Neuronal stem cell (in vitro differentiated cells): Measurements from ENCODE around the gene ZNF654.

Experiments used
- DNase-seq: peaks from one replicate; pipeline ENCODE4 v3.0.0-alpha.2; 2013; ENCODE audit warnings: low spot score
- H2AFZ ChIP-seq: one replicate; pipeline ENCODE4 v1.6.1; 2013; ENCODE audit warnings: mild to moderate bottlenecking, low read length, inconsistent platforms
- H2AK5ac ChIP-seq: 2 replicates; pipeline ENCODE4 v1.6.1; 2013; ENCODE audit warnings: low read depth, mild to moderate bottlenecking, inconsistent platforms, low read length, moderate library complexity, mixed read lengths
- H2BK120ac ChIP-seq: 2 replicates; pipeline ENCODE4 v1.6.1; 2013; ENCODE audit warnings: low read depth, mild to moderate bottlenecking, inconsistent platforms, low read length, moderate library complexity, mixed read lengths
- H2BK12ac ChIP-seq: one replicate; pipeline ENCODE4 v1.6.1; 2013; ENCODE audit warnings: low read length, inconsistent platforms
- H2BK15ac ChIP-seq: 2 replicates; pipeline ENCODE4 v1.6.1; 2013; ENCODE audit warnings: mild to moderate bottlenecking, low read length, inconsistent platforms, mixed read lengths
- H2BK5ac ChIP-seq: one replicate; pipeline ENCODE4 v1.6.1; 2013; ENCODE audit warnings: inconsistent platforms, mild to moderate bottlenecking, low read length, moderate library complexity
- H3K14ac ChIP-seq: one replicate; pipeline ENCODE4 v1.6.1; 2013; ENCODE audit warnings: low read length, inconsistent platforms
- H3K18ac ChIP-seq: 2 replicates; pipeline ENCODE4 v1.6.1; 2013; ENCODE audit warnings: low read length, inconsistent platforms
- H3K23ac ChIP-seq: 2 replicates; pipeline ENCODE4 v1.6.1; 2013; ENCODE audit warnings: low read depth, mild to moderate bottlenecking, mixed read lengths, low read length, inconsistent platforms; ENCODE audit not compliant: poor library complexity
- H3K27ac ChIP-seq: replicated peaks from 3 replicates; pipeline ENCODE4 v1.5.1; 2013; ENCODE audit warnings: low read length, inconsistent platforms
- H3K27me3 ChIP-seq, 3 experiments: 2 replicates each; pipeline ENCODE4 v1.6.1; 2013; ENCODE audit warnings: low read length in 3 of 3, mild to moderate bottlenecking in 2 of 3, inconsistent platforms in 1 of 3, low read depth in 1 of 3, mixed read lengths in 1 of 3, moderate library complexity in 1 of 3; ENCODE audit not compliant: control insufficient read depth in 3 of 3, insufficient read depth in 3 of 3
- H3K36me3 ChIP-seq, 2 donors: replicated peaks in 1 of 2; 2 replicates each; pipeline ENCODE4 v1.6.1; 2013; ENCODE audit warnings: low read length in 2 of 2; ENCODE audit not compliant: control insufficient read depth in 2 of 2, insufficient read depth in 2 of 2
- H3K4ac ChIP-seq: 2 replicates; pipeline ENCODE4 v1.6.1; 2013; ENCODE audit warnings: inconsistent platforms, mild to moderate bottlenecking, low read length, moderate library complexity
- H3K4me1 ChIP-seq, 2 donors: 1 replicate in 1 of 2; 2 replicates in 1 of 2; pipeline ENCODE4 v1.6.1; 2013; ENCODE audit warnings: low read length in 2 of 2, low read depth in 1 of 2; ENCODE audit not compliant: control insufficient read depth in 2 of 2, insufficient read depth in 1 of 2
- H3K4me2 ChIP-seq: one replicate; pipeline ENCODE4 v1.6.1; 2013; ENCODE audit warnings: mild to moderate bottlenecking, low read length, inconsistent platforms; ENCODE audit not compliant: insufficient read depth, poor library complexity, severe bottlenecking
- H3K4me3 ChIP-seq, 2 donors: 2 replicates each; pipeline ENCODE4 v1.5.1; 2013; ENCODE audit warnings: low read length in 2 of 2, mild to moderate bottlenecking in 2 of 2, inconsistent platforms in 1 of 2, moderate library complexity in 1 of 2
- H3K79me1 ChIP-seq: one replicate; pipeline ENCODE4 v1.6.1; 2013; ENCODE audit warnings: low read depth, mild to moderate bottlenecking, inconsistent platforms, low read length, moderate library complexity
- H3K9ac ChIP-seq: one replicate; pipeline ENCODE4 v1.6.1; 2013; ENCODE audit warnings: mild to moderate bottlenecking, low read depth, low read length, inconsistent platforms; ENCODE audit not compliant: poor library complexity
- H3K9me3 ChIP-seq, 2 donors: replicated peaks in 1 of 2; 2 replicates each; pipeline versions ENCODE3 to v1.6.1; 2013; ENCODE audit warnings: low read length in 2 of 2, mild to moderate bottlenecking in 2 of 2, inconsistent platforms in 1 of 2, low read depth in 1 of 2, mixed read lengths in 1 of 2, moderate library complexity in 1 of 2; ENCODE audit not compliant: control insufficient read depth in 2 of 2, insufficient read depth in 1 of 2
- H4K8ac ChIP-seq: one replicate; pipeline ENCODE4 v1.6.1; 2013; ENCODE audit warnings: low read depth, mild to moderate bottlenecking, inconsistent platforms, low read length, moderate library complexity
- H4K91ac ChIP-seq: one replicate; pipeline ENCODE4 v1.6.1; 2013; ENCODE audit warnings: low read length, low read depth, mild to moderate bottlenecking, inconsistent platforms; ENCODE audit not compliant: poor library complexity
- WGBS, 2 donors: extraction: QIAGEN DNeasy Blood & Tissue Kit; methylation state at CpG; one replicate each; pipeline ENCODE4 v1.1.7; 2013; ENCODE audit warnings: missing lambda C conversion rate in 2 of 2, mixed read lengths in 1 of 2; ENCODE audit not compliant: insufficient read length in 2 of 2, insufficient replicate concordance in 1 of 2; ENCODE audit errors: extremely low coverage in 2 of 2; 5-methylcytosine and 5-hydroxymethylcytosine counted together

ZNF654 gene

DNA sequence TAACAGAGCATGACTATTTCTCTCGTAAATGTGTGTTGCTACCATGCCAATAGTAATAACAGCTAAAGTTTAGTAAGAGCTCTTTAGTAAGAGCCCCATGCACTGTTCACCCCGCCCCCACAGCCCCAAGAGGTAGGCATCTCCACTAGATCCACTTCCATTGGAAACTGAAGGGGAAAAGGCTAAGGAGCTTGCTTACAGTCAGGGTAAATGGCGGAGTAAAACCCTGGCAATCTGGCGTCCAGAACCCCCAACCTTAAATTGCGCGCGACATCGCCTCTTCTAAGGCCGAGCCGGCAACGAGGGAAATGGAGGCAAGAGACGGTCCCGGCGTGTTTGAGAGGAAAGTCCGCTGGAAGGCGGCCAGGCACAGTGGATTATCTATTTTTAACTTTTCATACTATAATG is 90.0 kb downstream of the ZNF654 start:
- peak overlapping the region; percentile 92 for H2BK5ac ChIP-seq
- H4K91ac ChIP-seq = no peak overlapping the region
- peak overlapping the region; percentile 94 for H2AFZ ChIP-seq
- no peak overlapping the region for H2BK12ac ChIP-seq
- no peak for DNase-seq
- H2BK15ac ChIP-seq = no peak overlapping the region
- no peak overlapping the region for H4K8ac ChIP-seq
- no peaks in the 10 kb centered on the region for H3K9me3 ChIP-seq
- H3K23ac ChIP-seq = no peak overlapping the region
- peak overlapping the region; percentile 94 for H3K27ac ChIP-seq
- WGBS, 2 donors = no CpG with 5 or more reads among the region's 16 CpGs
- H3K27me3 ChIP-seq = no peaks in the 10 kb centered on the region
- peaks cover 0 to 43% of the 10 kb centered on the region in 2 donors for H3K36me3 ChIP-seq
- H3K4ac ChIP-seq = no peak overlapping the region
- peak overlapping the region; percentile 85 for H3K9ac ChIP-seq
- H3K4me3 ChIP-seq = peak overlapping the region; percentile 95 to 97
- H3K14ac ChIP-seq = no peak overlapping the region
- no peak overlapping the region for H2AK5ac ChIP-seq
- peaks cover 2 to 3% of the 10 kb centered on the region in 2 donors for H3K4me1 ChIP-seq
- no peak overlapping the region for H2BK120ac ChIP-seq
- no peak overlapping the region for H3K18ac ChIP-seq
- H3K79me1 ChIP-seq = peaks cover 9% of the 10 kb centered on the region
- H3K4me2 ChIP-seq = peak overlapping the region; percentile 61

DNA sequence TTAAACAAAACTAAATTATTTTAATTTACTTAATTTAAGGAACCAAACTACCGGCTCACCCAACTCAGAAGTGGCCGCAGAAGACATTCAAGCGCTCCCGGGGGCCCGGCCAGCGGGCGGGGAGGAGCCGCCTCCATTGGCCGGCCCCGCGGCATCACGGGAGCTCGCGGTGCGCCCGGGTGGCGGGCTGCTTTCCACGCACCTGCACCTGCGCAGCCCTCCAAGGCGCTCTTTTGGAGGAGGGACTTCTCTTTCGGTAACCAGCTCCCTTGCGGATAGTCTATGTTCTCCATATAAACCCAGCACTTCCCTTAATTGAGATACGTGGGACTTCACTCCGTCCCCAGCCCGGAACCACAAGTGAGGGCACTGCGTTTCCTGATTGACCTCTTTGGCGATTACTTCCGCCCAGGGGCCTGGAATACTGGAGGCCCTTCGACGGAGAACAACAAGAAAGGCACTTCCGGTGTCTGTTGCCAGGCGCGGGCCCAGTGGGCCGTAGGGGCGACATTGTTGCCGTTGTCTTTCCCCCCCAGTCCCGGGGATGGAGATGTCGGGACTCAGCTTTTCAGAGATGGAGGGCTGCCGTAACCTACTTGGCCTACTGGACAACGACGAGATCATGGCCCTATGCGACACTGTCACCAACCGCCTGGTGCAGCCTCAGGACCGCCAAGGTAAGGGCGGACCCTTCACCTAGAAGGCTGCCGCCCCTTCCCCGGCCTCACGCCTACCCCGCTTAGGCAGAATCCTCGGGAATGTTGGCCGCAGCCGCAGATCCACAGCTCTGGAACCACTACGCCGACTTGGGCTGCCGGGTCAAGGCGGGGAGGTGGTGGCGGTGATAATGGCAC is 90.7 kb downstream of the ZNF654 start, which contains the start of gene C3orf38:
Gene C3orf38, plus strand, starts transcription at position 451 of the 854 bp plus-strand sequence. Its CDS starts 94 bp downstream, at position 545.
- Histone ChIP-seq H3K14ac (peak within 1 kb of the TSS; percentile 94), H3K4me3 (peak within 1 kb of the TSS; percentile 95 to 97), H3K4ac (no peak within 1 kb of the TSS), H3K4me2 (peak within 1 kb of the TSS; percentile 61), H3K18ac (peak within 1 kb of the TSS; percentile 97), H3K79me1 (peaks cover 9% of the 10 kb centered on the region), H4K8ac (no peak within 1 kb of the TSS), H2AFZ (peak within 1 kb of the TSS; percentile 94), H4K91ac (no peak within 1 kb of the TSS), H3K9me3 (no peaks in the 10 kb centered on the region), H2AK5ac (no peak within 1 kb of the TSS), H3K4me1 (peaks cover 2 to 3% of the 10 kb centered on the region in 2 donors), H2BK5ac (peak within 1 kb of the TSS; percentile 92), H2BK12ac (no peak within 1 kb of the TSS), H2BK120ac (peak within 1 kb of the TSS; percentile 69), H3K9ac (peak within 1 kb of the TSS; percentile 93), H3K27me3 (no peaks in the 10 kb centered on the region), H3K23ac (peak within 1 kb of the TSS; percentile 25), H2BK15ac (no peak within 1 kb of the TSS), H3K36me3 (peaks cover under 1 to 46% of the 10 kb centered on the region in 2 donors), H3K27ac (peak within 1 kb of the TSS; percentile 94)
- DNase-seq = peak; percentile 83
- no CpG with 5 or more reads among the region's 57 CpGs for WGBS, 2 donors

DNA sequence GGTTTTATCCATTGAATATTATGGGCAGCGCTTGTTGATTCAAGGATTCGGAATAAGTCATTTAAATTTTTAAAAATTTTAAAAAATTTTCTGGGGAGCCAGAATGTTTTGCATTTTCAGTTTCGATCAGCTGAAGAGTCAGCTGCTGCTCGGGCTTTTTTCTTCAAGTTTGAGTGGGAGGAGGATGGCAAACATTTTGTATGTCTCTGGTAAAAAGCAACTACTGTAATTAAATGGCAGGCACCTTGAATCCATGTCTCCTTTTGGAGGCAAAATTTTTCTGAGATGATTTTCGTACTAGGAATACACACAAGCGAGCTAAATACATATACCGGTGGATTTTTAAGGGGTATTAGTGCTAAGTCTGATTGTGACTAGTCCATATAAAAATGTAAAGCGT is 91.3 kb downstream of the ZNF654 start:
- H2AK5ac ChIP-seq = no peak overlapping the region
- H3K79me1 ChIP-seq = peaks cover 9% of the 10 kb centered on the region
- H3K27ac ChIP-seq = peak overlapping the region; percentile 94
- H3K4me1 ChIP-seq = peaks cover 2 to 3% of the 10 kb centered on the region in 2 donors
- WGBS, 2 donors = no CpG with 5 or more reads among the region's 8 CpGs
- H3K9ac ChIP-seq = peak overlapping the region; percentile 93
- H3K9me3 ChIP-seq = no peaks in the 10 kb centered on the region
- no peak for DNase-seq
- H4K91ac ChIP-seq = no peak overlapping the region
- H3K23ac ChIP-seq = peak overlapping the region; percentile 1
- H3K18ac ChIP-seq = peak overlapping the region; percentile 97
- no peak overlapping the region for H2BK12ac ChIP-seq
- H2AFZ ChIP-seq = peak overlapping the region; percentile 94
- H3K4ac ChIP-seq = no peak overlapping the region
- no peak overlapping the region for H2BK120ac ChIP-seq
- no peak overlapping the region for H2BK15ac ChIP-seq
- H2BK5ac ChIP-seq = no peak overlapping the region
- H3K4me3 ChIP-seq = peak overlapping the region; percentile 94 to 95
- H3K4me2 ChIP-seq = peak overlapping the region; percentile 32
- H3K14ac ChIP-seq = no peak overlapping the region
- H3K36me3 ChIP-seq = peaks cover 2 to 49% of the 10 kb centered on the region in 2 donors
- no peak overlapping the region for H4K8ac ChIP-seq
- no peaks in the 10 kb centered on the region for H3K27me3 ChIP-seq

DNA sequence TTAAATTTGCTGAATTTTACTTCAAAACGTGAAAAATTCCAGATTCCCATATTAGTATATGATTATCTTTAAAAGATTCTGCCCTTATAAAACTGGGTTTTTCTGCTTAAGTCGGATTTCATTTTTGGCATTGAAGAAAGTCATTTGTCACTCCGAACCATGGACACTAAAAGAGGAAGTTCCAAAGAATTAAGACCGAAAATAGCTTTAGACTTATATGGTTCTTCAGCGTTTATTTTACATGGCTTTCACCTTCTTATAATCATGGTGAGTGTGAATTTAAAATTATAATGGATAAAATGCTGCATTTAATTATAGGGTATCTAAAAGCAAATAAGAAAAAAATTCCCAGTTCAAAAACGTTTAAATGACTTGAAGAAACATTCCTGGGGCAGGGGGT is 91.8 kb downstream of the ZNF654 start:
- Histone ChIP-seq H3K23ac (no peak overlapping the region), H3K79me1 (peaks cover 9% of the 10 kb centered on the region), H3K18ac (no peak overlapping the region), H3K14ac (no peak overlapping the region), H2BK120ac (no peak overlapping the region), H3K27ac (no peak overlapping the region), H2AFZ (no peak overlapping the region), H3K4me1 (peaks cover 2 to 3% of the 10 kb centered on the region in 2 donors), H2BK5ac (no peak overlapping the region), H4K8ac (no peak overlapping the region), H2BK15ac (no peak overlapping the region), H2BK12ac (no peak overlapping the region), H3K9me3 (no peaks in the 10 kb centered on the region), H4K91ac (no peak overlapping the region), H3K4ac (no peak overlapping the region), H3K9ac (no peak overlapping the region), H2AK5ac (no peak overlapping the region), H3K36me3 (peaks cover 2 to 50% of the 10 kb centered on the region in 2 donors), H3K4me3 (peak overlapping the region in 1 of 2 donors; percentile 95), H3K4me2 (no peak overlapping the region), H3K27me3 (no peaks in the 10 kb centered on the region)
- no CpG with 5 or more reads among the region's 6 CpGs for WGBS, 2 donors
- DNase-seq = no peak
